IPS DF 19.7 (cell line): ENCODE results near the gene FGGY.
A peak's percentile ranks its signal among the peaks of the same experiment; 100 is the strongest.
"Not testable (repeated sequence)": the region's sequence is repeated elsewhere in the genome, so short reads cannot be mapped to it uniquely, and the experiment has no call there.

Experiments
- DNase-seq: peaks from one replicate; pipeline ENCODE4 v3.0.0-alpha.2; 2013; ENCODE audit warnings: low read depth, low spot score

Gene FGGY

DNA sequence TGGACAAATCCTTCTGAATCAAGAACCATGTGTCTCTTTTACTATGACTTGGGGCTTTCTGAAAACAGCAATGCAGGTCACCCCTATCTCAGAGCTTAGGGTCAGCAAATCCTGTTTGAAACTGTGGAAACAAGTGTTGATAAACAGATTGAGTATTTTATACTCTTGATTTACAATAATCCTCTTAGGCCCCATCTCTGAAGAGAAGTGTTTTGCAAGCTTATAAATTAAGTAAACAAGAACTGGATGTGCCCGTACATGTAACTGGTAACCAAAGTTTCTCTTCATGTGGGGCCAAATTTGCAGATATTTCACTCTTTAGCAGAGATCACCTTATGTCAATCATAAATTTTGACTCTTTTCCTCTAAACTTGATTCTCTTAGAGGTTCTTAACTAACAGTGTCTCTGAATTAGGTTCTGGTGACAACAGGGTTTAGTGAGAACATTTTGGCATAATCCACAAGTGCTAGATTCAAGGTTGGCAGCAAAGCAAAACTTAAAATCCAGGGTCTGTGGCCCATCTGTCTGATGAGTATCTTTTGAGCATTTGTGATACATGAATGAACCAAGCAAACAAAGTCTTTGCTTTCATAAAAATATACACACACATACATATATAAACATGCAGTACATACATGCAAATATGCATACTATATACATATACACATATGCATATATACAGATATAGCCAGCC lies 334.8 kb downstream of the FGGY start:
- no peak for DNase-seq

DNA sequence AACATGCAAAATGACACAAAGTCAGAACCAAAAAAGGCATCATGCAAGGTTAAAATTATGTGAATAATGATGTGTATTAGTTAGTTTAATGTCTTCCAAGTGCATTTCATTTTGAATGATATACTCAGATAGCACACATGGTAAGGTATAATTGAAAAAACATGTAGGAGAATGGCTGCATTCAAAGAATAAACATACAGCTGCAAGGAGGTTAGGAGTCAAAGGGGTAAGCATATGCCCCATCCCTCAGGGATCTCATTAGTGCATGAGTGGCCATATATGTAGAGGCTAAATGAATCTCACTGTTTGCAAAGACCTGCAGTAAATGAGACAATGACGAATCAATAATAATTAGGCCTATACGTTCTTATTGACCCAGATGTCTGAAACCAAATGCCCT lies 338.2 kb downstream of the FGGY start:
- DNase-seq = no peak

DNA sequence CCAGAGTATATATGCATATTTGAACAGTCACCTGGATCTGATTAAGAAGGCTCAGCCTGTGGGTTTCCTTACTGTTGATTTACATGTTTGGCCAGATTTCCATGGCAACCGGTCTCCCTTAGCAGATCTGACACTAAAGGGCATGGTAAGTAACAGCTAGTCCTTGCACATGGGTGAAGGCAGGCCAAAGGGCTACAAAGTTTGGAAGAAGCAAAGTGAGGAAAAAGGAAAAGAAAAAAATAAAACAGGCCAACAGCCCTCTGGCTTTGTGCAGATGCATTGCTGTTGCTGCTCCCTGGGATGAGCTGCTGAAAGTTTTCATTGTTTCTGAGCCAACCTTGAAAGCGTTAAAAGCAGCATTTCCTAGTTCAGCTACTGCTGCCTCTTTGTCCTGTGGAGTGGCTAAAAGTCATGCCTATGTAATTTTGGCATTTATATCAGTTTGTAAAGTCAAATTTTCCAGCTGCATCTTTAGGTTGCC lies 341.4 kb downstream of the FGGY start:
- DNase-seq = peak; percentile 28

DNA sequence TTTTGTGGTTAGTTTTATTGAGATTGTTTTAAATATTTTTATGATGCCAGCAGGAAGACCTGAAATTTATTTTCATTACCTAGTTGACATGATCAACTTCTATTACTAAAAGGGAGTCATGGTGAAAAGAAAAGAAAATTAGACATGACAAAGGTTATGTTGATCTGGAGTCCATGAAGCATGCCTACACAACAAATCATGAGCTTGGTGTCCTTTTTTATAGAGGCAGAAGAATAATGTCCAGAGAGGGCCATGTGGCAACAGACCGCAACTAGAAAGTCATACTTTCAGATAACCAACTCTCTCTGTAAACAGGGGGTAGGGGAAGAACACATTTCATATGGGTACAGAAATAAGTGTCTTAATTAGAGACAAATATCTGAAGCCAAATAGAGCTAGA lies 342.4 kb downstream of the FGGY start:
- DNase-seq = no peak

DNA sequence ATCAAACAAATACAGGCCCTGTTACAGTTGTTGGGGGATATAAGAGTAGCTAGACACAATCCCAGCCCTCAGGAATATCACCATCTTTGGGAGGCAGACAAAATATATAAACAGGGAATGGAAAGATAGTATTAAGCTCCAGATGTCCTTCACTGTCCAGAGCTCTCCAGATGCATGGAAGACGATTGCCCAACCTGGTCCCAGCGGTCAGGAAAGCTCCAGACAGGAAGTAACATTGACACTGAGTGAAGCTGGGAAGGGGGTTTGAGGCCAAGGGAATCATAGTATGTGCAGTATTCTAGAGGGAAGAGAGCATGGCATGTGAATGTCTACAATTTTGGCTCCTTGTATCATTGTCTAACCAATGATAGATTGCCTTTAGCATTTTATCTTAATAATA lies 344.0 kb downstream of the FGGY start:
- no peak for DNase-seq

DNA sequence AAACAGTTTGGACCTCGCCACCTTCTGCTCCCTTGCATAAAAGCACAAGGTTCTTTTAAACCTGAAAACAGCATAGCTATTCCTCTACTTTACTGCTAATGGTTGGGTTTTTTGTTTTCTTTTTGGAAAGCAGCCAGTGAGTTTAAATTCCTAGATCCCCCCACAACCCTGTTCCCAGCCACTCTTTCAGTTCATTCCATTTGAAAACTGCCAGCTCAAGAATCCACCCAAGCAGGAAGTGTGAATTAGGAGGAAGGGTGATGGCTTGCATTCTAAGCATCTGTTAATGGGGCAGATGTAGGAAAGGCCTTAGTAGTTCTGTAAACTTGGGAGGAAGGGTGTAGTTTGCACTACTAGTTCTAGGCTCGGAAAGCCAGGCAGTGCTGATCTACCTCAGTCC lies 344.9 kb downstream of the FGGY start:
- DNase-seq = no peak

DNA sequence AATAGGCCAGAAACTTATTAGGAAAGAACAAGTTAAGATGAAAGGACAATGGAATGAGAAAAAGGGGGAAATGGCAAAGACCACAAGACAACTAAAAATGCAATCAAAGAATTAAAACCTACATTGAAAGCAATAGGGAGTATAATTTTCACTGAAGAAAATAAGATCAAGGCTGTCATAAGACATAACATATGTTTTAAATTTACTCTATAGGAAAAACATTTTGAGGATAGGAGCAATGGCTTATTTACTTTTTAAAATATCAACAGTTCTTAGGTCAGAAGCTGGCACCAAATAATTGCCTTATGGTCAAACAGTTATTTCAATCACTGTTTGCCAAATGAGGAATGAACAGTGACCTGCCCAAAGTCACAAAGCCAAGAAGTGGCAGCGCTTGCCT lies 346.6 kb downstream of the FGGY start:
- no peak for DNase-seq

DNA sequence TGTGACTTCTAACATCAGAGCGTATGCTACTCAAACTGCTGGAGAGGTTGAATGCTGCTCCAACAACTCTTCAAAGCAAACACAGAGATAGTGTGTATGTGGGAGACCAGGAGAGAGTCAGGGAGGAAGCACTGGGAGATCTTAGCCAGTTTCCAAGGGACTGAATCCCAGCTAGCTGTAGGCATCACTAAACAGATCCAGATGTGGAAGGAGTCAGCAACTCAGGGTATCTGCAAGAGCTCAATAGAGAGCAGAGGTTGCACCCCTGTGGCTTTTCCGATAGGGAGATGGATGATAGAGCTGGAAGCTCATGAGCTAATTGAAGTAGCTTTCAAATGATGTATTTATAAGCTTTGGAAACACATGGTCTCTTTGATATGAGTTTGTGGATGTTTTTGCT lies 349.0 kb downstream of the FGGY start:
- no peak for DNase-seq

DNA sequence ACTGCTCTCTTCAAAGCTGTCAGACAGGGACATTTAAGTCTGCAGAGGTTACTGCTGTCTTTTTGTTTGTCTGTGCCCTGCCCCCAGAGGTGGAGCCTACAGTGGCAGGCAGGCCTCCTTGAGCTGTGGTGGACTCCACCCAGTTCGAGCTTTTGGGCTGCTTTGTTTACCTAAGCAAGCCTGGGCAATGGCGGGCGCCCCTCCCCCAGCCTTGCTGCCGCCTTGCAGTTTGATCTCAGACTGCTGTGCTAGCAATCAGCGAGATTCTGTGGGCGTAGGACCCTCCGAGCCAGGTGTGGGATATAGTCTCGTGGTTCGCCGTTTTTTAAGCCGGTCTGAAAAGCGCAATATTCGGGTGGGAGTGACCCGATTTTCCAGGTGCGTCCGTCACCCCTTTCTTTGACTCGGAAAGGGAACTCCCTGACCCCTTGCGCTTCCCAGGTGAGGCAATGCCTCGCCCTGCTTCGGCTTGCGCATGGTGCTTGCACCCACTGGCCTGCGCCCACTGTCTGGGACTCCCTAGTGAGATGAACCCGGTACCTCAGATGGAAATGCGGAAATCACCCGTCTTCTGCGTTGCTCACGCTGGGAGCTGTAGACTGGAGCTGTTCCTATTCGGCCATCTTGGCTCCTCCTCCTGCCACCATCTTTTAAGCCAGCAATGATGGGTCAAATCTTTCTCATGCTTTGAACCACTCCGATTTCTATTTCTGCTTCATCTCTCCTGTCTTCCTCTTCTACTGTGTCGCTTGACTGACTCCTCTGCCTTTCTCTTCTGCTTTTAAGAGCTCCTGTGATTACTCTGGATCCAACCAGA lies 356.5 kb downstream of the FGGY start:
- not testable (repeated sequence) for DNase-seq

DNA sequence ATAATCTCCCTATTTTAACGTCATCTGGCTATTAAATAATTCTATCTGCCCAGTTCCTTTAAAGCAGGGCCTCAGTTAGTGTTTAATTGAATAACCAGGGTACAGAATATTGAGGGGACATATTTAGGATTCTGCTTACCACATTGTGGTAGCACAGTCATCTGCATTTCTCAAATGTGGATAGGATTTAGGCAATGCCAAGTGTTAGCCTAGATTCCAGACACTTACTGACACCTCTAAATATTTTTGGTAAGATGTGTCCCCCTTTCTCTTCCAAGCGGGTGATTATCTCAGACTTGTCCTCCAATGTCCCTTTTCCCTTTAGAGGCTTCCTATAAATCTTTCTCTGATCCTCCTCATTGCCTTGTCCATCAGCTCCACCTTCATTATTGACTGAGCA lies 357.1 kb downstream of the FGGY start:
- DNase-seq = no peak

DNA sequence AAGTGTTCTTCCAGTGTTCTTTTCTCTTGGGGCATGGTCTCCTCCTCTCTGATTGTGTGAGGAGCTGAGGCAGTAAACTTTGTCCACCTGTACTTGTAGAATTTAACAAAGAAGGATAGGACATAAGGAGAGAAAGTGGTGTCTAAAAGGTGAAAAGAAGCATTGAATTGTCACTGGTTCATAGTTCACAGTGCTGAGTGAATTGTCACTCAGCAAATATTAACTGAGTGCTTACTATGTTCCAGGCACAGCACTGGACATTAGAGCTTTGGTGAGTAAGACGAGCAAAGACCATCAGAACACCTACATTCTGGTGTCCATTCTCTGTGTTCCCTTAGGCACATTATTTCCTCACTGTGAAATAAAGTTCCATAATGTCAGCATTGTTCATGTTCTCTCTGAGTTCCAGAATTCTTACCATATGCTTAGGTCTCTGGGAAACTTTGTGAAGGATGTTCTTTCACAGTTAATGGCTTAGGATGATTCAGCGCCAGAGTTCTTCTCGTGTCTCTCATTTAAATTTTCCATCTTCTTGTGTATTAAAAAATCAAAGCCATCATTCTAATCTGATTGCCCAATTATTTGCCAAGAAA lies 361.1 kb downstream of the FGGY start:
- no peak for DNase-seq

DNA sequence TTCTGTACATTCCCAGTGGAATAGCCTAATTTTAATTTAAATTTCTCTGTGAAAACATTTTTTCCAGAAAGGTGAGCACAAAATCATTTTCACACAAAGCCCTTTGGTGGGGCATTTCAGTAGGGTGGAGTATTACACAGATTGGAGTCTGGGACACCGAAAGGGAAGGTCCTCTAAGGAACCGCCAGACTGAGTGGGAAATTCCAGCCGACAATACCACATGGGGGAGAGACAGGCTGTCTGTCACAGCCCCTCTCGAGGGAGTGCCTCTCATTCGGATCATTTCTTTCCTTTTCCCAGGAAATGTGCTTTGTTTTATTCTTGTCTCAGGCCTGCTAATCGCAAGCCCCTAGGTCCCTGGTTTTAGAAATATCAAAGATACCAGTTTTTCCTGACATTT lies 367.3 kb downstream of the FGGY start:
- DNase-seq = no peak

DNA sequence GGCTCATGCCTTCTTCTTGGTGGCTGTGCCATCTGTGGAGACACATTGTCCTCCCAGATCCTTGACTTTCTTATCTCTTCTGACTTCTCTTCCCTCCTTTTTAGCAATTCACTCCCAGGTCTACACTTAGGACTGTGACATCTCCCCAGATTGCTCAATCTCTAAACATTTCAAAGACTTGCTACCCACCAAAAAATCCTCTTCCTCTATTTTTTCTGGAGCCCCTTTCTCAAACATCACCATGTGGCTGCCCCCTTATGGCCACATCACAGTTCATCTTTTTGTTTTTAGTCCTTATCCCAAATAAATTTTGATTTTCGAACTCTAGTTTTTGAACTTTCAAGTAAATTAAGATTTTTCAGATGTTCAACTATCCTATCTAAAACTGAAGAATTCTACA lies 369.2 kb downstream of the FGGY start:
- DNase-seq = no peak

DNA sequence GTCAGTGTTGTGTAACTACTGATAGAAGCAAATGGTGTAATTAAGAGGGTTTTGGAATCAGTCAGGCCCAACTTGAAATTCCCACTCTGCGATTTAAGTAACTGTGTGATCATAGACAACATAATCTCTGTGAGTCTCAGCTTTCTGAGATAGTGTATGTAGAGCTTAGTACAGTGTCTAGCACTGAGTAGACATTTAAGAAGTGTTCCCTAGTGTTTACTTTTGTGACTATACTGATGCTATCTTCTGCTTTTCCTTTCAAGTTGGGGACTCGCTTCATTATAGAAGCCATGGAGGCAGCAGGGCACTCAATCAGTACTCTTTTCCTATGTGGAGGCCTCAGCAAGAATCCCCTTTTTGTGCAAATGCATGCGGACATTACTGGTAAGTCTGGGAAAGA lies 370.1 kb downstream of the FGGY start:
- no peak for DNase-seq

DNA sequence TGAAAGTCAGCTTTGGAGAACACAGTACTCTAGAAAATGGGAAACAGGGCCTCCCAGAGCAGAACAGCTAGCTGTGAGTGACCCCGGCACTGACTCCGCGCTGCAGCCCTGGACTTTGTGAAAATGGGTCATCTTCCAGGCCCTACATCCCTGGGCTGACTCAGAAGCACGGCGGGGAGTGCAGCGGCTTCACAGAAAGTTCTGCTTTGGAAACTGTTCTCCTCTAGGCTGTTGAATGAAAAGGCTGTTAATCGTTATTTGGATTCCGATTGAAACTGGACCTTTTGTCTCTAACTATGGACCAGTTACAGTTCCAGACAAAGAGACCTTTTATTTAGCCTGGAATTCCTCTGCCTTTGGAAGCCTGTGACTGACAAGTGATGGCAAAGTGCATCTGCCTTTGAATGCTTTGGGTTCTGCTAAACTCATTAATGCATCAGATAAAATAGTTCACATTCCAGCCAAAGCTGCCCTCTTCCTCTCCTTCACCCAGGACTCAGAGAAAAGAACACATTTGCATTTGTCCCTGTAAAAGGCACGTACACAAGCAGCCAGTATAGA lies 372.9 kb downstream of the FGGY start:
- peak; percentile 75 for DNase-seq

DNA sequence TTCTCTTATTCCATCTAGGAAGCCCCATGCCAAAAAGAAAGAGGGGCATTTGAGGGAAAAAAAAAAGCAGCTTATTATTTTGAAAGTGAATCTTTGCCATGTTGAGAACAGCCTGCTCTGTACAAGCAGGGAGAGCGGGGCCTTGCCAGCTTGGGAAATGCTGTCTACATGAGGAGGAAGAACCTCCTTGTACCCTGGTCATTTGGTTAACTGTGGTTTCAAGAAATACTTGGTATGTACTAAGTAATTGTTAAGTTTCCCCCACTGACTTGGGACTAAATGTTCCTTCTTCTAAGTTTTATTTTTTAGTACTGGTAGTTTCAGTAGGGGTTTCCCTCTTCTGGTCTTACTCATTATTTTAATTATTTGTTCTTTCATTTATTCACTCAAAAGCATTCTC lies 373.8 kb downstream of the FGGY start:
- DNase-seq = no peak

DNA sequence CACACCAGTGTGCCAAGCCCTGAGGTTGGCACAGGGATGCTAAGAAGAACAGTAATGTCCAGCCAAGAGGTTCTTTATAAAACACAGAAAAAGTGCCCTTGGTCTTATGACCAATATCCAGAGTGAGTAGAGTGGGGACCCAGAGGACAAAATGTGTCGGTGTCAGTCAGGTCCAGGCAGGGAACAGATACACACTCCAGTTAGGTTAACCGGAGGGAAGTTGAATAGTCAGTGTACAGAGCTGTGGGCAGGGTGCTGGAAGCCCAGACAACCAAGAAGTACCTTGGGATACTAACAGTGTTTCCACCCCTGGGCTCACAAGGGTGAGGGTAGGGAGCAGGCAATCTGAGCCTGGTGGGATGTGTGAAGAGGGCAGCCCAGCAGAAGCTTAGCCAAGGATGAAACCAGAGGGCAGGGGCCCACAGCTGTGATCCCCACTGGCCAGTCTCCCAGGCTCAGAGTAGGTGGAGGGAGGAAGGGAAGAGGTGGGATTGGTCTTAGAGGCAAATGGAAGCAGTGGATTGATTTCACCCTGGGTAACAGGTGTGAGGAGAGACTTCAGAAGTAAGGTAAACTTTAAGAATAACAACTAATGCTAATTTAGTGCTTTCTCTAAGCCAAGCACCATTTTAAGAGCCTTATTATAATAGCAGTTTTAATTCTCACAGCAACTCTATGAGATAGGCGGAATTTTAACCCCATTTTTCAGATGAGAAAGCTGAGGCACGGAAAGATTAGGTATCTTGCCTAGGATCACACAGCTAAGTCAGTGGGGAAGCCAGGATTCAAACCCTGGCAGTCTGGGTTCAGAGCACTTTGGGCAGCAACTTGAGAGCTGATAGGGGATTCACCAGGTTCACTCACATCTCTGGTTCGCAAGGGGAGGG lies 374.4 kb downstream of the FGGY start:
- DNase-seq = no peak

DNA sequence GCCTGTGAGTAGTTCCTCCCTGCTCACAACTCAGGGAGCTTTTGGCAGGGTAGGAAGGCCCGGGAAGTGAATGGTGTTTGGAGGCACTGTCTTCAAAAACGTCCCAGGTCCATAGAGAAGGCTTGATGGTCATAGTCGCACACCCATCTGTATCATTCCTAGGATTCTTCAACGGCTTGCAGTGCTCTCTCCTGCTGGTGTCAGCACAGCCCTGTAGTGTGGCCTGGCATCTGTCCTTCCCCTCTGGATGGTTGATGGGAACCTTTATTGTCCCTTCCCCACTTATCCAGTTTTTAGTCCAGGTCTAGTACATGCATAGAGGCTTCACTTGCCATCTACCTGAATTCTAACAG lies 375.0 kb downstream of the FGGY start:
- no peak for DNase-seq

DNA sequence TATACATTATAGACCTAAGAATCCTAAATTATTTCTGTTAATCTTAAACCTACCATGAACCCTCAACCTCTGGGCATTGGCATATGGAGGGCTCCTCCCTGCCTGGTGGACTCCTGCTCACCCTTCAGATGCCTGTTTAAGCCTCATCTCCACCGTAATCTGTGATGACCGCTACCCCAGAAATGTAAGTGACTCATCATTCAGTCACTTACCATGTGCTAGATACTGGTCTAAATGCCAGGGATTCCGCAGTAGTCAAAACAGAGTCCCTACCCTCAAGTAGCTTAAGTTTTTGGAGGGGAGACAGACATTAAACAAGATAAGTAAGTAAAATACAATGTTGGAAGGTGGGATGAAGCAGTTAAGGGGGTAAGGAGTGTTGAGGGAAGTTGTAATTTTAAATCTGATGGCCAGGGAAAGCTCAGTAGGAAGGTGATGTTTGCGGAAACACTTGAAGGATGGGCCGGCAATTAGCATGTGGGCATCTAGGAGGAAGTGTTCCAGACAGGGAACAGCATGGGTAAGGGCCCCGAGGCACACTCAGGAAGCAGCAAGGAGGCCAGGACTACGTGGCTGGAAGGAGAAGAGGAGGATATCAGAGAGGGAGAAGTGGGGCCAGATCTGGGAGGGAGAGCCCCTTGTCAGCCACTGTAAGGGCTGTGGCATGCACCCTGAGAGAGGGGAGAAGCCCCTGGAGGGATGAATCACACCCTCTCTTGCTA lies 376.1 kb downstream of the FGGY start:
- no peak for DNase-seq

DNA sequence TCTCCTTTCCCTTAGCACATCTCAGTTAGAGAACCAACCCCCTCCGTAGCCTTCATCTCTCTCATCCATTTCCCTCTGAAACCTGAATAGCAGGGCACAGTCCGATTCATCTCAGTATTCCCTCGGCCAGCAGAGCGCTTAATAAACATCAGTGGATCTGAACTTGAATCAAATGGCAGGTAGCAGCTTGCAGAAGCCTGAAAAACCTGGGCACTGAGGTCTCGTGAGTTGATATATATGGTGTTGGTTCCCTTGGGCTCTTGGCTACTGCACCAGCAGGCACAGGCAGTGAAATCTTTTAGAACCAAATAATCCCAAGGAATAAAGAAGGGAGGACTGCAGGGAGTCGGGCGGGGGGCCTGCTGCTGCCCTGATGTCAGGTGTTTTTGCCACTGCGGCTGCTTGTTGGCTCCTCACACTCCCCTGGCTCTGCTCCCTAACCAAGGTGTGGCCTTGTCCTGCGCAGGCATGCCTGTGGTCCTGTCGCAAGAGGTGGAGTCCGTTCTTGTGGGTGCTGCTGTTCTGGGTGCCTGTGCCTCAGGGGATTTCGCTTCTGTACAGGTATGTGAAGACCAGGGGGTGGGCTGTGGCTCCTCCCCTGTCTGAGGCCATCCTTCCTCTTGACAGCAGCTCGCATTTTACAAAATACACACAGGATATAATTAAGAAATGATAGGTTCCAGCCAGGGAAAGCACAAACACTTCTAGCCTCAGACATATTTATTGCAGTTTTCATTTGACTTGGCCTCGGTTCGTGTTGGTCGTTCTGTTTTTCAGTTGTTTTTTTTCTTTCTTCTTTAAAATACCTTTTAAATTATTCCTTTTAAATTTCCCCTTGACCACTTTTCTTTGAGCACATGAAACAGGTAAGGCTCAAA lies 376.9 kb downstream of the FGGY start:
- DNase-seq = no peak
